ENCODE data around the gene BLOC1S5. TPM values are rescaled to one million over a fixed set of nuclear protein-coding genes. Genes with fewer than 3 reads are reported as not detected.

The BLOC1S5 gene, protein sequence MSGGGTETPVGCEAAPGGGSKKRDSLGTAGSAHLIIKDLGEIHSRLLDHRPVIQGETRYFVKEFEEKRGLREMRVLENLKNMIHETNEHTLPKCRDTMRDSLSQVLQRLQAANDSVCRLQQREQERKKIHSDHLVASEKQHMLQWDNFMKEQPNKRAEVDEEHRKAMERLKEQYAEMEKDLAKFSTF
- total RNA-seq, result 11.3 TPM
- 10 to 100 TPM; 23.2 to 31.9 (median 28.9) TPM for polyA plus RNA-seq

DNA sequence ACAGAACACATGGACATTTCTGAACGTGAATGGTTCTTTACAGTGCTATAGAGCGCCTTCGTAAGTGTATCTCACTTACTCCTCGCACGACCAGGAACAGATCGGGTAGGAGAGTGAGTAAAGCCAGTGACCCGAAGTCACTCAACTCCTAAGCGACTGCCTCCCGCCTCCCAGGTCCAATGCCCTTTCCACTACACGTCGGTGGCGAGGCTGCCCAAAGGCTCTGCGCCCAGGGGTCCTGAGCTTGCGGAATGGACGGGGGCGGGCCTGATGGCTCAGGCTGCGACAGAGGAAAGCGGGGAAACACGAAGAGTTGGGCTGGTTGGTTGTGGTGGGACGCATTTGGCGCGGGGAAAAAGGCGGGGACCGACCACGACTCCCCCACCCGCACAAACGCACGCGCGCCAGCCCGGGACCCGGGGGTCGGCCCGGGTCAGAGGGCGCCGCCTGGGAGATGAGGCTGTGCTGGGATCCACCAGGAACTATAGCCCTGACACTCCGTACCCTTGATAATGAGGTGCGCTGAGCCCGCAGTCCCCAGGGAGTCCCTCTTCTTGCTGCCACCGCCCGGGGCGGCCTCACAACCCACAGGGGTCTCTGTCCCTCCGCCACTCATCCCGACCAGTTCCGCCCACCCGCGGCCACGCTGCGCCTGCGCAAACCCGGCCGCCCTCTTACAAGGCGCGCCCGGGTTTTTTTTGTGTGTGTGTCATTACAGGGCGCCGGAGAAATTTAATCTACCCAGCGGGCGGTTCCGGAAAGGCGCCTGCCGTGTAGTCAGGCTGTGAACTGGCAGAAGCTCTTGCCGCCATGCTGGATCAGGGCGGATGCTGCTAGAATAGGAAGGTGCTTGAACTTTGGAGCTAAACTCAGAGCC is at the start of gene BLOC1S5:
Gene BLOC1S5, minus strand, starts transcription at position 629 of the 877 bp plus-strand sequence. Its CDS starts 13 bp downstream, at position 616.
- H3K4me1 ChIP-seq (ENCODE audit: control insufficient read depth, insufficient read depth, low read length, poor library complexity, severe bottlenecking), result peaks cover 18% of the 10 kb centered on the region
- H3K27me3 Mint-ChIP-seq, result no peaks in the 10 kb centered on the region
- H3K27me3 ChIP-seq (ENCODE audit: control insufficient read depth, insufficient read depth, low read length), result no peaks in the 10 kb centered on the region
- peak within 1 kb of the TSS; percentile 92 for H3K27ac ChIP-seq (ENCODE audit: insufficient read depth, low read length, poor library complexity, severe bottlenecking)
- ATAC-seq (ENCODE audit: low read depth in 2 of 2), result peak; percentile 97
- peak within 1 kb of the TSS; percentile 91 for H3K4me3 ChIP-seq (ENCODE audit: low read depth, low read length)
- H3K36me3 ChIP-seq (ENCODE audit: control insufficient read depth, insufficient read depth, low read length), result peaks cover 9% of the 10 kb centered on the region
- peak within 1 kb of the TSS; percentile 93 to 99 (median 94) for H3K4me3 Mint-ChIP-seq
- H3K36me3 Mint-ChIP-seq, result peaks cover 6% of the 10 kb centered on the region
- peaks cover 24 to 41% (median 38%) of the 10 kb centered on the region in 4 donors for H3K4me1 Mint-ChIP-seq
- H3K27ac Mint-ChIP-seq, result peak within 1 kb of the TSS; percentile 93 to 98 (median 97)
- no peaks in the 10 kb centered on the region for H3K9me3 ChIP-seq (ENCODE audit: control insufficient read depth in 2 of 2, low read length in 2 of 2)
- peaks cover 0 to 1% (median 0%) of the 10 kb centered on the region in 7 donors for H3K9me3 Mint-ChIP-seq
- peak; percentile 95 to 99 (median 97) for DNase-seq

DNA sequence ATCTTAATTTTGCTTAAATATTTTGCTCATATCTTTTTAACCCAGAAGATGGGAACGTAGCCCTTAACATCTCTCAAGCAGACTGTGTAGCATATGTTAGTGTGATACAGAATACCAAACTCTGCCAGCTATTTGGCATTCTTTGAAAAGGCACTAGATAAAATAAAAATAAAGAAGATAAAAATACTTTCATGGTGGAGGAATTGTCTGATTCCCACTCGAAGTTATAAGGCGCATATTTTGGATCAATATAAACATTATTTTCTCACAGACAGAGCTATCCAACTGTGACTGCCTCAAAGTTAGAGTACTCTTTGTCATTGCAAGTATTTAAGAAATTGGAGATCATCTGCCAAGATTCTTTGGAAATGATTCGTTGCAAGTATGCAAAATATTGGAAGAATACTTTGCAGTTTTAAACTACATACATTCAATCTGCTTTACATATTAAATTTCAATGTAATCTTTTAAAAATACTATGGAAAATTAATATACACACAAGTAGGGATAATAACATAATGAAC is 49.0 kb upstream of the BLOC1S5 start:
- no peak for ATAC-seq (ENCODE audit: low read depth in 2 of 2)
- Histone ChIP-seq H3K9me3 (ENCODE audit: control insufficient read depth in 2 of 2, low read length in 2 of 2) (no peaks in the 10 kb centered on the region), H3K36me3 (ENCODE audit: control insufficient read depth, insufficient read depth, low read length) (no peaks in the 10 kb centered on the region), H3K4me1 (ENCODE audit: control insufficient read depth, insufficient read depth, low read length, poor library complexity, severe bottlenecking) (no peaks in the 10 kb centered on the region), H3K27me3 (ENCODE audit: control insufficient read depth, insufficient read depth, low read length) (peaks cover 12% of the 10 kb centered on the region), H3K4me3 (ENCODE audit: low read depth, low read length) (no peak overlapping the region), H3K27ac (ENCODE audit: insufficient read depth, low read length, poor library complexity, severe bottlenecking) (no peak overlapping the region)
- H3K36me3 Mint-ChIP-seq, result no peaks in the 10 kb centered on the region
- no peak overlapping the region for H3K27ac Mint-ChIP-seq
- H3K4me1 Mint-ChIP-seq, result no peaks in the 10 kb centered on the region
- peaks cover 0 to 2% (median 0%) of the 10 kb centered on the region in 7 donors for H3K9me3 Mint-ChIP-seq
- peaks cover 15% of the 10 kb centered on the region for H3K27me3 Mint-ChIP-seq
- DNase-seq, result no peak
- no peak overlapping the region for H3K4me3 Mint-ChIP-seq

DNA sequence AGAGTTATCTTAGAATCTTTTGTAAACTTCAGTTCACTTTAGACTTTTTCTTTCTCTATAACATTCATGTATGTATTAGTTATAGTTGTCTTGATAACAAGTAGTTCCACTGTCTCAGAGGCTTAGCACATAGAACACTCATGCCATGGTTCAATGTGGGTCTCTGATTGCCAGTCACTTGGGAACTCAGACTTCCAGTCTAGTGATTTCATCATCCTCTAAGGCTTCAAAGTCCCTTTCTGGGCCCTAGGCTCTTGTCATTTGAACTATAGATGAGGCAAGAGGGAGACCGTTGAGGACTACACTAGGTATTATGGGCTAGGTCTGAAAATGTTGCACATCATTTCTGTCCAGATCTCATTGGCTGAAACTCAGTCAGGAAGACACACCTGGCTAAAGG is 46.5 kb upstream of the BLOC1S5 start:
- H3K27me3 ChIP-seq (ENCODE audit: control insufficient read depth, insufficient read depth, low read length), result peaks cover 15% of the 10 kb centered on the region
- H3K27ac ChIP-seq (ENCODE audit: insufficient read depth, low read length, poor library complexity, severe bottlenecking), result no peak overlapping the region
- Mint-ChIP-seq H3K4me3 (no peak overlapping the region), H3K27ac (no peak overlapping the region), H3K27me3 (peaks cover 17% of the 10 kb centered on the region), H3K9me3 (peaks cover 0 to 3% (median 0%) of the 10 kb centered on the region in 7 donors), H3K36me3 (no peaks in the 10 kb centered on the region), H3K4me1 (no peaks in the 10 kb centered on the region)
- no peaks in the 10 kb centered on the region for H3K36me3 ChIP-seq (ENCODE audit: control insufficient read depth, insufficient read depth, low read length)
- no peaks in the 10 kb centered on the region for H3K9me3 ChIP-seq (ENCODE audit: control insufficient read depth in 2 of 2, low read length in 2 of 2)
- DNase-seq (no peak), ATAC-seq (ENCODE audit: low read depth in 2 of 2) (no peak)
- no peak overlapping the region for H3K4me3 ChIP-seq (ENCODE audit: low read depth, low read length)
- no peaks in the 10 kb centered on the region for H3K4me1 ChIP-seq (ENCODE audit: control insufficient read depth, insufficient read depth, low read length, poor library complexity, severe bottlenecking)

DNA sequence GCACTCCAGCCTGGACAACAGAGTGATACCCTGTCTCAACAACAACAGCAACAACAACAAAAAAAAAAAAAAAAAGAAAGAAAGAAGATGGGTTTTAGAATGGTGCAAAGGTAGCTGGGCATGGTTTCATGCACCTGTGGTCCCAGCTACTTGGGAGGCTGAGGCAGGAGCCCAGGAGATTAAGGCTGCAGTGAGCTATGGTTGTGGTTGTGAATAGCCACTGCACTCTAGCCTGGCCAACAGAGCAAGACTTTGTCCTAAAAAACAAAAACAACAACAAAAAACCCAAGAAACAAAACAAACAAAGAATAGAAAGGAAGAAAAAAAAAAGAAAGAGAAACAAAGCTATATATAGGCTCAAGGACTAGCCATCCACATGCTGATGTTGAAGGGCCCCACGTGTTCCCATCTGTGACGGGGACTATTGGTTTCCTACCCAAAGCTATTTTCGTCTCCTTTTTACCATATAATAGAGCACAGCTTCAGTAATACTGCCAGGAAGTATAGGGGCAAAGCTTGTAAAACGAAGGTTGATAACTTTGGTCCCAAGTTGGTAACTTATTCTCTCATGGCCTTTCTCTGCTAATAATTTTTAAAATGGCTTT is 46.0 kb upstream of the BLOC1S5 start:
- Histone ChIP-seq H3K4me1 (ENCODE audit: control insufficient read depth, insufficient read depth, low read length, poor library complexity, severe bottlenecking) (no peaks in the 10 kb centered on the region), H3K27me3 (ENCODE audit: control insufficient read depth, insufficient read depth, low read length) (peaks cover 15% of the 10 kb centered on the region), H3K9me3 (ENCODE audit: control insufficient read depth in 2 of 2, low read length in 2 of 2) (no peaks in the 10 kb centered on the region), H3K4me3 (ENCODE audit: low read depth, low read length) (no peak overlapping the region), H3K36me3 (ENCODE audit: control insufficient read depth, insufficient read depth, low read length) (no peaks in the 10 kb centered on the region), H3K27ac (ENCODE audit: insufficient read depth, low read length, poor library complexity, severe bottlenecking) (no peak overlapping the region)
- H3K9me3 Mint-ChIP-seq, result peaks cover 0 to 3% (median 0%) of the 10 kb centered on the region in 7 donors
- ATAC-seq (ENCODE audit: low read depth in 2 of 2), result no peak
- H3K27me3 Mint-ChIP-seq, result peaks cover 17% of the 10 kb centered on the region
- H3K36me3 Mint-ChIP-seq, result no peaks in the 10 kb centered on the region
- no peaks in the 10 kb centered on the region for H3K4me1 Mint-ChIP-seq
- no peak overlapping the region for H3K4me3 Mint-ChIP-seq
- no peak for DNase-seq
- H3K27ac Mint-ChIP-seq, result no peak overlapping the region

DNA sequence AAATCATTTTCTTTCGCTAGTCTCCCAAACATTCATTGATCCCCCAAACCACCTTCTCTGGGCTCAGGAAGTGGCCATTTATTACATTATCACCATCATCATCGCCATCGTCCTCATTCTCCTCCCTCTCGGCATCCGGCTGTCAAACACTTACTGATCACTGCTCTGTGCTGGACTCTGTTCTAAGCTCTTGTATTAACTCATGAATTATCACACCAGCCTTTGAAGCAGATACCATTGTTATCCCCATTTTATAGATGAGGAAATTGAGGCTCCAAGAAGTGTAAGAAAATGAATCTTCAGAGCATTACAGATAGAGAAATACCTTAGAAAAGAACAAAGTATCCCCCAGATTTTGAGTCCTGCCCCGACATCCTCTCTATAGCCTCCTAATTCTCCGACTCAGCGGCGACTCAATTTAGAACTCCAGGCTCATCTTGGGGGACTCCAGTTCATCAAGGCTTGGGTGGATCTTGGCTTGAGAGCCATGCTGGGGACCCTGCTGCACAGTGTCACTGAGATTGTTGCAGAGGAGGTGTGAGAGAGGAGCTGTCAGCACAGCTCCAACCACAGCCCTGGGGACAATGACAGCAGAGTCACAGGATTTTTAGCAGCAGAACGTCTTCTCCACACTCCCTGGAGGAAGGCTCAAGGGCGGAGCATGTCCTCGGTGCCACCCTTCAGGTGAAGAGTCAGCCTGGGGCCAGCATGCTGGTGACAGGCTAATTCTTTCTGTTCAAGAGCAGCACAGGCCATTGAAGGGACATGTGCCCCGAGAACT is 44.8 kb upstream of the BLOC1S5 start:
- Mint-ChIP-seq H3K4me1 (no peaks in the 10 kb centered on the region), H3K4me3 (no peak overlapping the region), H3K9me3 (peaks cover 0 to 3% (median 0%) of the 10 kb centered on the region in 7 donors), H3K36me3 (no peaks in the 10 kb centered on the region), H3K27ac (no peak overlapping the region), H3K27me3 (peaks cover 17% of the 10 kb centered on the region)
- Histone ChIP-seq H3K9me3 (ENCODE audit: control insufficient read depth in 2 of 2, low read length in 2 of 2) (no peaks in the 10 kb centered on the region), H3K4me3 (ENCODE audit: low read depth, low read length) (no peak overlapping the region), H3K27ac (ENCODE audit: insufficient read depth, low read length, poor library complexity, severe bottlenecking) (no peak overlapping the region), H3K36me3 (ENCODE audit: control insufficient read depth, insufficient read depth, low read length) (no peaks in the 10 kb centered on the region), H3K4me1 (ENCODE audit: control insufficient read depth, insufficient read depth, low read length, poor library complexity, severe bottlenecking) (no peaks in the 10 kb centered on the region), H3K27me3 (ENCODE audit: control insufficient read depth, insufficient read depth, low read length) (peaks cover 15% of the 10 kb centered on the region)
- DNase-seq (no peak), ATAC-seq (ENCODE audit: low read depth in 2 of 2) (no peak)

DNA sequence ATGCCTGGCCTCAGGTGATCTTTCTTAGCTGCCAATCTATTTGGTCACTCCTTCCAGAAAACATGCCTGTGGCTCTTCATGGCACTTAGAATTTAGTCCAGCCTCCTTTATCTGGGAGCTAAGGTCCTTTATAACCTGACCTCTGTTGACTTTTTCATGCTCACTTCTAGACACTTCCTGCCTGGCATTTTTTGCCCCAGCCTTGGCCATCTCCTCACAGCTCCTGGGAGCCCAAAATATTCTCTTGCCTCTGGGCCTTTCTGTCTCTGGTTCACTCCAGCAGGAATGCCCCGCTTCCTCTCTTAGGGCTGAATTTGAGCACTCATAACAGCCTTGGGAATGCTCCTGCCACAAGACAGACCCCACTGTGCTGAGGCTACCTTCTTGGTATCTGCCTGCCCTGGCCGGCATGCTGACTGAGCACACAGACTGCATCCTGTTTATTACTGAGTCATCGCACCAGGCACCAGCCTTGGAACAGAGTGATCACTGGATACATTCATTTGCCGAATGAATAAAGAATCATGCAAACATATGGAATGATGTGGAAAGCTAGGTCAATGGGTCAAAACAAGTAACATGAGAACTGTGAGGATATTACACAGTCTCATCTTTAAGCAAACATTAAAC is 44.0 kb upstream of the BLOC1S5 start:
- DNase-seq (no peak), ATAC-seq (ENCODE audit: low read depth in 2 of 2) (no peak)
- Mint-ChIP-seq H3K9me3 (peaks cover 0 to 3% (median 0%) of the 10 kb centered on the region in 7 donors), H3K4me1 (no peaks in the 10 kb centered on the region), H3K36me3 (no peaks in the 10 kb centered on the region), H3K4me3 (no peak overlapping the region), H3K27ac (no peak overlapping the region), H3K27me3 (peaks cover 17% of the 10 kb centered on the region)
- Histone ChIP-seq H3K36me3 (ENCODE audit: control insufficient read depth, insufficient read depth, low read length) (no peaks in the 10 kb centered on the region), H3K4me3 (ENCODE audit: low read depth, low read length) (no peak overlapping the region), H3K27me3 (ENCODE audit: control insufficient read depth, insufficient read depth, low read length) (peaks cover 15% of the 10 kb centered on the region), H3K27ac (ENCODE audit: insufficient read depth, low read length, poor library complexity, severe bottlenecking) (no peak overlapping the region), H3K4me1 (ENCODE audit: control insufficient read depth, insufficient read depth, low read length, poor library complexity, severe bottlenecking) (no peaks in the 10 kb centered on the region), H3K9me3 (ENCODE audit: control insufficient read depth in 2 of 2, low read length in 2 of 2) (no peaks in the 10 kb centered on the region)

DNA sequence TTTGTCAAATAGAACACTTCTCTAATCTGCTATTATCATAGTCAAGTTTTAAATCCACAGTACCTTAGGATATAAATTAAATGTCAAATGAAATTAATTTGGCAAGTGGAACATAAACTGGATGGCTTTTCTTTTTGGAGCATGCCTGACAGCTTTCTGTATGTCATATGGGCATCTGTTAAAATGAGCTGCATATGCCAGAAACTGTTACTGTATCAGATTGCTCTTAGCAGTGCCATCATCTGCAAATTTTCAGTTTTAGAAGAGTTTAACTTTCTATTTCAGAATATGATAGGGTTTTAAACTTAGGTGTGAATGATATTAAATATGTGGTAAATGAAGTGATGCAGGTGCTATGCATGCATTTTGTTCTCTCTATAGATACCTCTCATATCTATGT is 41.6 kb upstream of the BLOC1S5 start:
- ATAC-seq (ENCODE audit: low read depth in 2 of 2) (no peak), DNase-seq (no peak)
- H3K36me3 Mint-ChIP-seq, result no peaks in the 10 kb centered on the region
- no peaks in the 10 kb centered on the region for H3K36me3 ChIP-seq (ENCODE audit: control insufficient read depth, insufficient read depth, low read length)
- no peak overlapping the region for H3K27ac ChIP-seq (ENCODE audit: insufficient read depth, low read length, poor library complexity, severe bottlenecking)
- H3K9me3 ChIP-seq (ENCODE audit: control insufficient read depth in 2 of 2, low read length in 2 of 2), result no peaks in the 10 kb centered on the region
- H3K4me3 ChIP-seq (ENCODE audit: low read depth, low read length), result no peak overlapping the region
- H3K4me1 ChIP-seq (ENCODE audit: control insufficient read depth, insufficient read depth, low read length, poor library complexity, severe bottlenecking), result peaks cover 9% of the 10 kb centered on the region
- peaks cover 8 to 20% (median 14%) of the 10 kb centered on the region in 4 donors for H3K4me1 Mint-ChIP-seq
- H3K27ac Mint-ChIP-seq, result no peak overlapping the region
- H3K27me3 Mint-ChIP-seq, result peaks cover 24% of the 10 kb centered on the region
- peaks cover 9% of the 10 kb centered on the region for H3K27me3 ChIP-seq (ENCODE audit: control insufficient read depth, insufficient read depth, low read length)
- H3K4me3 Mint-ChIP-seq, result no peak overlapping the region
- H3K9me3 Mint-ChIP-seq, result peaks cover 0 to 3% (median 0%) of the 10 kb centered on the region in 7 donors

Measured in CD4-positive, CD25-positive, alpha-beta regulatory T cell (primary cell).